ENCODE results near the gene ATP8A2.

The ATP8A2 gene

GRCh38 chr13:25625414-25625813 lies 253.6 kb downstream of the ATP8A2 start:
- no peak for DNase-seq (ENCODE audit: low read depth in 2 of 2)

GRCh38 chr13:25630329-25630900 lies 258.6 kb downstream of the ATP8A2 start:
- no peak for DNase-seq (ENCODE audit: low read depth in 2 of 2)

- DNase-seq (ENCODE audit: low read depth in 2 of 2): no peak
These were observed 260.6 kb downstream of the ATP8A2 start for GRCh38 chr13:25632166-25632888.

GRCh38 chr13:25633093-25633492 lies 261.3 kb downstream of the ATP8A2 start:
- DNase-seq (ENCODE audit: low read depth in 2 of 2): no peak

- no peak for DNase-seq (ENCODE audit: low read depth in 2 of 2)
These were observed 273.9 kb downstream of the ATP8A2 start for GRCh38 chr13:25645681-25646080.

- no peak for DNase-seq (ENCODE audit: low read depth in 2 of 2)
These were observed 277.3 kb downstream of the ATP8A2 start for GRCh38 chr13:25649001-25649633.

- no peak for DNase-seq (ENCODE audit: low read depth in 2 of 2)
These were observed 281.0 kb downstream of the ATP8A2 start for GRCh38 chr13:25652764-25653163.

GRCh38 chr13:25654322-25654721 lies 282.5 kb downstream of the ATP8A2 start:
- no peak for DNase-seq (ENCODE audit: low read depth in 2 of 2)

- no peak for DNase-seq (ENCODE audit: low read depth in 2 of 2)
These were observed 285.4 kb downstream of the ATP8A2 start for GRCh38 chr13:25657157-25657556.

- no peak for DNase-seq (ENCODE audit: low read depth in 2 of 2)
These were observed 287.5 kb downstream of the ATP8A2 start for GRCh38 chr13:25659091-25659795.

- DNase-seq (ENCODE audit: low read depth in 2 of 2): no peak
These were observed 289.2 kb downstream of the ATP8A2 start for GRCh38 chr13:25660996-25661395.

- no peak for DNase-seq (ENCODE audit: low read depth in 2 of 2)
These were observed 290.7 kb downstream of the ATP8A2 start for GRCh38 chr13:25662516-25662915.

GRCh38 chr13:25668345-25668744 lies 296.6 kb downstream of the ATP8A2 start:
- no peak for DNase-seq (ENCODE audit: low read depth in 2 of 2)

- no peak for DNase-seq (ENCODE audit: low read depth in 2 of 2)
These were observed 301.9 kb downstream of the ATP8A2 start for GRCh38 chr13:25673711-25674110.

- no peak for DNase-seq (ENCODE audit: low read depth in 2 of 2)
These were observed 302.6 kb downstream of the ATP8A2 start for GRCh38 chr13:25674371-25674770.

GRCh38 chr13:25675060-25675459 lies 303.3 kb downstream of the ATP8A2 start:
- DNase-seq (ENCODE audit: low read depth in 2 of 2): no peak

GRCh38 chr13:25677956-25678355 lies 306.2 kb downstream of the ATP8A2 start:
- DNase-seq (ENCODE audit: low read depth in 2 of 2): no peak

- no peak for DNase-seq (ENCODE audit: low read depth in 2 of 2)
These were observed 306.6 kb downstream of the ATP8A2 start for GRCh38 chr13:25678398-25678797.

GRCh38 chr13:25679159-25679558 lies 307.4 kb downstream of the ATP8A2 start:
- no peak for DNase-seq (ENCODE audit: low read depth in 2 of 2)

GRCh38 chr13:25679936-25680335 lies 308.2 kb downstream of the ATP8A2 start:
- DNase-seq (ENCODE audit: low read depth in 2 of 2): no peak

- no peak for DNase-seq (ENCODE audit: low read depth in 2 of 2)
These were observed 310.5 kb downstream of the ATP8A2 start for GRCh38 chr13:25682276-25682675.

- DNase-seq (ENCODE audit: low read depth in 2 of 2): no peak
These were observed 311.3 kb downstream of the ATP8A2 start for GRCh38 chr13:25683056-25683455.

Data from stimulated activated CD4-positive, alpha-beta T cell treated with anti-CD3 and anti-CD28 coated beads, Interleukin-15, amount 100 ng/mL, for 48 hours (primary cell).